H1 (cell line): Measurements from ENCODE around the gene STAT5A.

Source experiments
- CHD2 ChIP-seq: IDR thresholded peaks from 2 replicates; pipeline ENCODE4 v1.6.1; 2012; ENCODE audit warnings: low read length, improper control_type of control experiment
- EZH2 ChIP-seq: fragments of 200-600 bp; sonication (generic); IDR thresholded peaks from 2 replicates; pipeline ENCODE4 v1.7.1; 2012; ENCODE audit warnings: low read depth, mild to moderate bottlenecking, moderate library complexity, low read length, inconsistent platforms; ENCODE audit not compliant: severe bottlenecking
- HDAC2 ChIP-seq, 2 experiments: fragments of 300-600 bp in 1 of 2; sonication (generic) in 1 of 2; IDR thresholded peaks; 2 replicates each; pipeline ENCODE4 v1.6.1; 2011 to 2012; ENCODE audit warnings: low read depth in 2 of 2, low read length in 2 of 2, mild to moderate bottlenecking in 2 of 2, moderate library complexity in 2 of 2, borderline replicate concordance in 1 of 2, inconsistent platforms in 1 of 2
- JUND ChIP-seq: IDR thresholded peaks from 2 replicates; pipeline ENCODE4 v1.6.1; 2011; ENCODE audit warnings: mild to moderate bottlenecking, improper control_type of control experiment, low read length
- KDM4A ChIP-seq: IDR thresholded peaks from one replicate; pipeline ENCODE4 v1.7.1; 2012; ENCODE audit warnings: low read depth, mild to moderate bottlenecking, moderate library complexity, low read length, inconsistent platforms; ENCODE audit not compliant: severe bottlenecking
- POLR2A ChIP-seq, 2 experiments: IDR thresholded peaks; 1 replicate in 1 of 2; 2 replicates in 1 of 2; pipeline ENCODE4 v1.6.1; 2011; ENCODE audit warnings: low read depth in 2 of 2, low read length in 2 of 2, mild to moderate bottlenecking in 2 of 2; ENCODE audit errors: control extremely low read depth in 1 of 2
- YY1 ChIP-seq: IDR thresholded peaks from 2 replicates; pipeline ENCODE4 v1.6.1; 2011; ENCODE audit warnings: low read depth, mild to moderate bottlenecking, low read length
- ZNF274 ChIP-seq: IDR thresholded peaks from 2 replicates; pipeline ENCODE4 v1.7.0; 2012; ENCODE audit warnings: low read length, borderline replicate concordance; ENCODE audit errors: extremely low read depth
- TF ChIP-seq, protein P1 (sequence below): IDR thresholded peaks from 2 replicates; pipeline ENCODE4 v1.6.1; 2012; ENCODE audit warnings: inconsistent platforms
- TF ChIP-seq, protein P2 (sequence below), 3 experiments: IDR thresholded peaks; 1 replicate in 2 of 3; 2 replicates in 1 of 3; pipeline versions ENCODE4 v1.5.1 to v1.6.1; 2011; ENCODE audit warnings: low read length in 3 of 3, mild to moderate bottlenecking in 3 of 3, inconsistent platforms in 2 of 3, low read depth in 1 of 3, moderate library complexity in 1 of 3; ENCODE audit not compliant: insufficient read depth in 1 of 3; ENCODE audit errors: control extremely low read depth in 1 of 3

- TF ChIP-seq, protein P1, sequence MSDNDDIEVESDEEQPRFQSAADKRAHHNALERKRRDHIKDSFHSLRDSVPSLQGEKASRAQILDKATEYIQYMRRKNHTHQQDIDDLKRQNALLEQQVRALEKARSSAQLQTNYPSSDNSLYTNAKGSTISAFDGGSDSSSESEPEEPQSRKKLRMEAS: no peak
- TF ChIP-seq CHD2: no peak
- no peak for TF ChIP-seq EZH2
- TF ChIP-seq POLR2A (IDR thresholded peaks at IDR 0.05; ENCODE audit: control extremely low read depth in 1 of 2, low read depth in 2 of 2, low read length in 2 of 2): no peak
- TF ChIP-seq HDAC2 (IDR thresholded peaks at IDR 0.05; ENCODE audit: borderline replicate concordance in 1 of 2, low read depth in 2 of 2, low read length in 2 of 2): no peak
- TF ChIP-seq, protein P2, sequence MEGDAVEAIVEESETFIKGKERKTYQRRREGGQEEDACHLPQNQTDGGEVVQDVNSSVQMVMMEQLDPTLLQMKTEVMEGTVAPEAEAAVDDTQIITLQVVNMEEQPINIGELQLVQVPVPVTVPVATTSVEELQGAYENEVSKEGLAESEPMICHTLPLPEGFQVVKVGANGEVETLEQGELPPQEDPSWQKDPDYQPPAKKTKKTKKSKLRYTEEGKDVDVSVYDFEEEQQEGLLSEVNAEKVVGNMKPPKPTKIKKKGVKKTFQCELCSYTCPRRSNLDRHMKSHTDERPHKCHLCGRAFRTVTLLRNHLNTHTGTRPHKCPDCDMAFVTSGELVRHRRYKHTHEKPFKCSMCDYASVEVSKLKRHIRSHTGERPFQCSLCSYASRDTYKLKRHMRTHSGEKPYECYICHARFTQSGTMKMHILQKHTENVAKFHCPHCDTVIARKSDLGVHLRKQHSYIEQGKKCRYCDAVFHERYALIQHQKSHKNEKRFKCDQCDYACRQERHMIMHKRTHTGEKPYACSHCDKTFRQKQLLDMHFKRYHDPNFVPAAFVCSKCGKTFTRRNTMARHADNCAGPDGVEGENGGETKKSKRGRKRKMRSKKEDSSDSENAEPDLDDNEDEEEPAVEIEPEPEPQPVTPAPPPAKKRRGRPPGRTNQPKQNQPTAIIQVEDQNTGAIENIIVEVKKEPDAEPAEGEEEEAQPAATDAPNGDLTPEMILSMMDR (IDR thresholded peaks at IDR 0.05; ENCODE audit: control extremely low read depth in 1 of 3, insufficient read depth in 1 of 3, low read depth in 1 of 3, low read length in 3 of 3): no peak
- TF ChIP-seq YY1: no peak
- TF ChIP-seq KDM4A: no peak
- TF ChIP-seq ZNF274: no peak
- no peak for TF ChIP-seq JUND
Observed at GRCh38 chr17:42287305-42287976, 857 bp upstream of the STAT5A start.
